RCC 7860 (cell line): Measurements from ENCODE around the gene SF3B2.
A peak's percentile ranks its signal among the peaks of the same experiment; 100 is the strongest.

ENCODE experiments used
- DNase-seq: peaks from one replicate; pipeline ENCODE4 v3.0.0-alpha.2; 2015; ENCODE audit warnings: low spot score
- FAIRE-seq: peaks from 2 replicates; lab custom pipeline; 2012; peaks lifted over from hg19 to GRCh38; lab: Jason Lieb, UNC

SF3B2 gene

DNA sequence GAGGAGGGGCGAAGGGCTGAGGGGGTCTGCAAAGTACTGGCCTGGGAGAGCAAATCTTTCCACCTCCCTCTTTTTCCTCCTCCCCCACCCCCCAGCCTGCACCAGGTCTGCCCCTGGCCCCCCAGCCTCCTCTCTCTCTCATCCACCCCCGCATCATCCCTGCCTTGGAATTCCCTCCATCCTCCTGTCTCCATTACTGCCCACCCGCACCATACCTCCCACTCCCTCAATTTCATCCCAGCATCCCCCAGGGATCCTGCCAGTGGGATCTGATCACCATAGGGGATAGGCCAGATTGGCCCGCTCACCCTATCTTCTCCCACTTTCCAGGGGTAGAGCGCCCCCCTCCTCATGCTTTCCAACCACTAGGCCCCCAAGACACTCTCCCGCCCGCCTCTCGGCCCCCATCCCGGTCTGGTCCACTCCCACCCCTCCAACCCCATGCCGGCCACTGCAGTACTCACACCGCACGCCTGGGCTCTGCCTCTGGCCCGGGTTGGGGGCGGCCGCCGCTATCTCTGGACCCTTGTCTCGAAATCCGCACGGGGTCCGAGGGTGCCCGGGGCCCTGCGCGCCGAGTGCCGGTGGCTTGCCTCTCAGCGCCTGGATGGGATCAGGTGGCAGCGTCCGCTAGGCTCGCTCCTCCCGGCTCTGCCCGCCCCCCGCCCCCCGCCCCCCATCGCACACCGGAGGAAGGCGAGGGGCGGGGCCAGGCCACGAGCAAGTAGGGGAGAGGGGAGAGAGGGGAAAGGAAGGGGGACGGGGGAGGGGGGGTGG is 3.4 kb upstream of the SF3B2 start, which contains the start of gene GAL3ST3:
Gene GAL3ST3, minus strand, starts transcription at position 615 of the 777 bp plus-strand sequence. CDS start 3,746 bp downstream, outside the sequence.
- FAIRE-seq, result no peak
- DNase-seq, result no peak

DNA sequence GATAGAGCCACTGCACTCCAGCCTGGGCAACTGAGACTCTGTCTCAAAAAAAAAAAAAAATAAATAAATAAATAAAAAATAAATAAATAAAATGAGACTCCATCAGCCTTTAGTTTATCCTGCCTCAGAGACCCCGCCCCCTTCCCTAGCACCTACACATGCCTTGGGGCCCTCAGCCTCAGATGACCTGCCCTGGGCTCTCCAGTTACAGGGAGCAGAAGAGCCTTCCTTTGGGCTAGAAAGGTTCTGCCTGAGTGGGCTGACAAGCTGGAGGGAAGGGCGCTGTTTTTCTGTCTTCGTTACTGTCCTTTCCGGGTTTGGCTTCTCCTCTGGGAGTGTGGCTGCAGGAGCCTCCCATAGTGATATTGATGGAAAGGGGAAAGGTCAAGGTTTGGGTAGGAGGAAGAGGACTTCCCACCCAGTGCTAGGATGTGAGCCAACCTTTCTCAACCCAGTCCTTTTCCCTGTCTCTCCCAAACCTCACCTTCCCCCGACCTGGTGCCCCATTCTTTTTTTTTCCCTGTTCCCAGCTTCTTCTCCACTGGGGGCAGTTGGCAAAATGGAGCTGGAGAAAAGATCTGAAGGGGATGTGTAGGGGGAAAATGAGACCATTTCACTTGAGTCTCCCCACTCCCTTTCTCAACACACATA is 1.5 kb upstream of the SF3B2 start:
- FAIRE-seq, result no peak
- no peak for DNase-seq

DNA sequence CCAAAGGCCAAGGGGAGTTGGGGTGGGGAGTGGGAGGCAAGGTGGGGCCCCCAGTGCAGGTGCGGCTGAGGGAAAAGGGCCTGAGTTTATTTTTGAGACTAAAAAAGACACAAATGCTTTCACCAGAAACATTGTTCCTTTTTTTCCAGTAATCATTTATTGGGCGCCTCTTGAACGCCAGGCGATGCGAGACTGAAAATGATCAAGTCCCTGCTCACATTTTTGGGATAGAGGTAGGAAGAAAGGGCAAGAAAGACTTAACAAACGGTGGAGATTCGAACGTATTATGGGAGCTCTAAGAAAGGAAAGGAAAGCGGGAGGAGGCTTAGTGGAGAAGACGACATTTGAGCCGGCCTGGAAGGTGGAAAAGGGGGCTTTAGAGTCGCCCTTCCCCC is 796 bp upstream of the SF3B2 start:
- FAIRE-seq, result no peak
- DNase-seq, result no peak

DNA sequence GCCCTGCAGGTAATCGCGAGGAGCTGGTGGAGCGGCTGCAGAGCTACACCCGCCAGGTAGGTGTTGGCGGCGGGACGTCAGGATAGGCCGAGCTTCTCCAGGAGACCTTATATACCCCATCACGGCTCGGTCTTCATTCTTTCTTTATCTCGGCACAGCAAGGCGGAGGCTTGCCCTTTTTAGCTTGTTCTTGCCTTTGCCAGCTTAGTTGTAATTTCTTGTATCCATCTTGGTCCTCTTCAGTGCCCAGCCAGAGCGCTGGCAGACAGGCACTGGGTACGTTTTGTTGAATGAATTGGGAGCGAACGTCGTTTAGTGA is 459 bp downstream of the SF3B2 start:
- no peak for FAIRE-seq
- no peak for DNase-seq

DNA sequence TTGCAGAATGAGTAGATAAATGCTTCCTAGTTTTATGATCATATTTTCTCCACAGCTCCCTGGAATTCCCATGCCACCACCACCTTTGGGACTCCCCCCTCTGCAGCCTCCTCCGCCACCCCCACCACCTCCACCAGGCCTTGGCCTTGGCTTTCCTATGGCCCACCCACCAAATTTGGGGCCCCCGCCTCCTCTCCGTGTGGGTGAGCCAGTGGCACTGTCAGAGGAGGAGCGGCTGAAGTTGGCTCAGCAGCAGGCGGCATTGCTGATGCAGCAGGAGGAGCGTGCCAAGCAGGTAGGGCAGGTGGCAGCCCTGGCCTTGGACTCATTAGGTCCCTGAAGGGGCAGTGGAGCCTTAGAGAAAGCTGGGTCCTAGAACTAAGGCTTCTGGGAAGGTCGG is 2.9 kb downstream of the SF3B2 start:
- no peak for DNase-seq
- FAIRE-seq, result no peak

DNA sequence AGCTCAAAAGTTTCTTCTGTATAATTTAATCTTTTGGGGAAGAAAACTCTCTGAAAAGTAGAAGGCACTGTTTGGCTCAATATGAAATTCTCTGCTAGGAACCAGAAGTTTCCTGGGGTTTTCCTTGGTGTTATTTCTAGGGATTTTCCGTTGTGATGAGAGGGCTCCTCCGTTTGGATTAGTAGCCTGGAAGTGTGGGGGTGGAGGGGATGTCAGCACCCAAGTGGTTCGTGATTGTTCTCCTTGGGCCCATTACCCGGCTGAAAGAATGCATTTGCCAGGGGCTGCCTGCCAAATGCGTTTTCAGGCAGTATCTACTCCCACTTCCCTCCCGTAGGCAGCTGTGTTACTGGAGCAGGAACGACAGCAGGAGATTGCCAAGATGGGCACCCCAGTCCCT is 4.3 kb downstream of the SF3B2 start:
- DNase-seq, result no peak
- no peak for FAIRE-seq

DNA sequence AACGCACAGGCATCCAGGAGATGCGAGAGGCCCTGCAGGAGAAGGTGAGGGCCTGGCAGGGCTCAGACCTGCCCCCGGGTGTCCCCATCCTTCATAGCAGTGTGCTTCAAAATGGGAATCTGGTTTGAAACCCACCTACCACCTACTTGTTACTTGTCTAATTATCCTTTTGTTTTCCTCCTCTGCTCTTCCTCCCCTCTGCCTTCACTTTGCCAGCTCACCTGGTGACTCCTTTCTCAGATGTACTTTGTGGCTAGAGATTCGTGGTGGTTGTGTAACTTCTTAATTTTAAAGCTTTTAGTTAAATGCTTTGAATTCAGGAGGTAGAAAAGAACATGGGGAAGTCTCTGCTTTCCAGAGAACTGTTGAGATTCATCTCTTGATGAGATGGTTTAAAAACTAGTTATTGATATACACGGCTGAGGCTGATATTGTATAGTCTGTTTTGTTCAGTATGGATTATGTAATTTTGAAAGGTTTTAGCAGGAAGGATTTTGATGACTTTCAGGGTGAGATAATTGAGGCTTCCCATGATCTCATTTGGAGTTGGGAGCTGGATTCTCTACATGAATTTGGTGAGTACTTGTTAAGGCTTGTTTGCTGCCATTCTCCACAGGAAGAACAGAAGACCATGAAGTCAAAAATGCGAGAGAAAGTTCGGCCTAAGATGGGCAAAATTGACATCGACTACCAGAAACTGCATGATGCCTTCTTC is 8.0 kb downstream of the SF3B2 start:
- DNase-seq (no peak), FAIRE-seq (no peak)

DNA sequence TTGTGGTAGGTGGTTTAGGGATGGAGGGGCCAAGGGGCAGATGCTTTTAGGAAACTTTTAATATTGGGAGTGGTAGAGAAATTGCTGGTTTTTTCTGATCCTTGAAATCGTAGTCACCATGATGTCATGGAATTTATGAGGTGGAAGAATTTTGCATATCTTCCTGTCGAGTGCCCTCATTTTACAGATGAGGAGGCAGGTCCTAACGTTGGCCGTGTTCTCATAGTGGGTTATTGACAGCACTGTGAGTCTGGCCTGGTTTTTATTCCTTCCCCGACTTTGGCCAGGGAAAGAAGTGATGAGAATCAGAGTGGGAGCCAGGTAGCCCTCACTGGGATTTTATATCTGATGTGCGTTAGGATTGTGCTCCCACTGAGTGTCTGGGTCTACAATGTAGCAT is 9.1 kb downstream of the SF3B2 start:
- FAIRE-seq (no peak), DNase-seq (no peak)

DNA sequence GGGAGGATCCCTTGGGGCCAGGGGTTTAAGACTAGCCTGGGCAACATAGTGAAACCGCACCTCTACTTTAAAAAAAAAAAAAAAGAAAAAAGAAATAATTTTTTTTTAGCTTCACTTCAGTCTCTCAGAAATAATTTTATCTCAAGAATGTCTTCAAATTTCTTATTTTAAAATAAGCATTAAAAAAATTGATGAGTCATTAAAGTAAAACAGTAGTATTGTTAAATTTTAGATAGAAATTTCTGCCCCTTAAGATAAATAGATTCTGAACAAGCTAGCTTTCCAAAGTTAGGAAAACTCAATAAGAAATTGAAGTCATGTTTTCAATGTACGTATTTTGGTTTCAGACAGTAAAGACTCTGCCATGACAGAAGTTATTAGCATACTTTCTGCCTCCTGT is 10.2 kb downstream of the SF3B2 start:
- FAIRE-seq (no peak), DNase-seq (no peak)

DNA sequence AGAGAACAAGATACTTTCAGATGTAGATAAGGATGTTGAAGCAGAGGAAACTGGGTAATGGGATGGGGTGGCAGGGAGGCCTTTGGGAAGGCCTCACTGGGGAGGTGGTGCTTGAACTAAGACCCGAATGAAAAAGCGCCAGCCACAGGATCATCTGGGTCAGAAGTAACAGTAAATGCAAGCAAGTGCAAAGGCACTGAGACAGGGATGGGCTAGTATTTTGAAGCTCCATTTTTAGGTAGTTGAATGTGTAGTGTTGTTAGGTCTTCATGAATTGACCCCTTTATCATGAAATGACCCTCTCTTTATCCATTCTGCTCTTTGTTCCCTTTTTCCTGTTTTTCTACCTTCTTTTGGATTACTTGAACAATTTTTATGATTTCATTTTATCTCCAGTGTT is 11.7 kb downstream of the SF3B2 start:
- no peak for DNase-seq

DNA sequence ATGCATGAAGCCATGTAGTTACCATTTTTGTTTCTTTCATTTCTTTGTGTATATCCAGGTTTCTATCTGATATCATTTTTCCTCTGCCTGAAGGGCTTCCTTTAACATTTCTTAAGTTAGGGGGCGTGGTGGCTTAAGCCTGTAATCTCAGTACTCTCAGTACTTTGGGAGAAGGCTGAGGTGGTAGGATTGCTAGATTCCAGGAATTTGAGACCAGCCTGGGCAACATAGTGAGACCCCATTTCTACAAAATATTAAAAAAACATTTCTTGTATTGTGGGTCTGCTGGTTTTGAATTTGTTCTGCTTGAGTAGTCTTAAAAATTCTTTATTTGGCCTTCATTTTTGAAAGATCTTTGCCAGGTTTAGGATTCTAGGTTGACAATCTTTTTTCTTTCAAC is 12.4 kb downstream of the SF3B2 start:
- DNase-seq (no peak), FAIRE-seq (no peak)

More for the DNA sequence above, 11.7 kb downstream of the SF3B2 start:
- FAIRE-seq, result no peak

DNA sequence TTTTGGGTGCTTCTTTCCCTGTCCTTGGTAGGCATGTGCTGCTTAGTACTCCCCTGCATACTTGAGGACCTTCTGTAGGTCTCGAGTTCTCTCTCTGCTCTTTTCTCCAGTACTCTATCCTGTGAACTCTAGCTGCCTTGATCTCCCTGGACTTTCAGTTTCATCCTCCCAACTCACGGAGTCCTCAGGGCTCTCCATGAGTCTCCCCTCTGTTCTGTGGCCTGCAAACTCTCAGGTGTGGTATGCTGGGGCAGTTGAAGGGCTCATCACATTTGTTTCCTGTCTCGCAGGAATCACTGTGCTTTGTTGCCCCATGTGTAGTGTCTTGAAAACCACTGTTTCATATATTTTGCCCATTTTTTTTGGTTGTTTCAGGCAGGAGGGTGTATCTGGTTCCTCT is 14.6 kb downstream of the SF3B2 start:
- FAIRE-seq (no peak), DNase-seq (no peak)

DNA sequence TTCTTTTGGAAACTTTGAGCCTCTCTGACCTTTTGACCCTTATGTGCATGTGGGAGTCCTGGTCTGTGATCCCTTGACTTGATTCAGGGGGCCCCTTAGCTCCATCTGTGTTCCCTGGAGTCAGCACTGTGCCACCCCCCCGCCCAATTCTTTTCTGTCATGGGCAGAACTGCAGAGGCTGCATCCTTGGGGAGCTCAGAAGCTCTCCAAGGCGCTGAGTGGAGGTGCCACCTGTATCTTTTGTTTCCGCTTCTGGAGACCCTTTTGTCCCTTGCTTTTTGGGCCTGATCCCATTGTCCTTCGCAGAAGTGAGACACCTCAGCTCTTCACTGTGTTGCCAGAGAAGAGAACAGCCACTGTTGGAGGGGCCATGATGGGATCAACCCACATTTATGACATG is 15.5 kb downstream of the SF3B2 start:
- FAIRE-seq (no peak), DNase-seq (no peak)

DNA sequence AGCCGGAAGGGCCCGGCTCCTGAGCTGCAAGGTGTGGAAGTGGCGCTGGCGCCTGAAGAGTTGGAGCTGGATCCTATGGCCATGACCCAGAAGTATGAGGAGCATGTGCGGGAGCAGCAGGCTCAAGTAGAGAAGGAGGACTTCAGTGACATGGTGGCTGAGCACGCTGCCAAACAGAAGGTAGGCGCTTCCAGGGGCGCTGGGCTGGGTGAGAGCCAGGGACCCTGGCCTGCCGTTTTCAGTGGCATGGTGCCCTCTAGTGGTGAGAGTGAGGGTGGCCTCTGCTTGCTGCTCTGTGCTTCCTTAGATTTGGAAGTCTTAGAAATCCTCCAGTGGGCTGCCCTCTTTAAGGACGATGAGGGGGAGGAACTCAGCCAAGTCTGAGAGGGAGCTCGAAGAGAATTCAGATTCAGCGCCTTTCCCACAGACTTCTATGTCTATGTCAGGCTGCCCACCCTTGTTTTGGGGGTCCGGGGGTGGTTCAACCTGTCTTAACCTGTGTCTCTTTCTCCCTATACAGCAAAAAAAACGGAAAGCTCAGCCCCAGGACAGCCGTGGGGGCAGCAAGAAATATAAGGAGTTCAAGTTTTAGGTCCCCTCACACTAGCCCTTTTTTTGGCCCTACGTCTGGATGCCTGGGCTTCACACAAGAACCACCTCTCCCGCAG is 16.1 kb downstream of the SF3B2 start:
- no peak for FAIRE-seq
- DNase-seq, result peak; percentile 49

DNA sequence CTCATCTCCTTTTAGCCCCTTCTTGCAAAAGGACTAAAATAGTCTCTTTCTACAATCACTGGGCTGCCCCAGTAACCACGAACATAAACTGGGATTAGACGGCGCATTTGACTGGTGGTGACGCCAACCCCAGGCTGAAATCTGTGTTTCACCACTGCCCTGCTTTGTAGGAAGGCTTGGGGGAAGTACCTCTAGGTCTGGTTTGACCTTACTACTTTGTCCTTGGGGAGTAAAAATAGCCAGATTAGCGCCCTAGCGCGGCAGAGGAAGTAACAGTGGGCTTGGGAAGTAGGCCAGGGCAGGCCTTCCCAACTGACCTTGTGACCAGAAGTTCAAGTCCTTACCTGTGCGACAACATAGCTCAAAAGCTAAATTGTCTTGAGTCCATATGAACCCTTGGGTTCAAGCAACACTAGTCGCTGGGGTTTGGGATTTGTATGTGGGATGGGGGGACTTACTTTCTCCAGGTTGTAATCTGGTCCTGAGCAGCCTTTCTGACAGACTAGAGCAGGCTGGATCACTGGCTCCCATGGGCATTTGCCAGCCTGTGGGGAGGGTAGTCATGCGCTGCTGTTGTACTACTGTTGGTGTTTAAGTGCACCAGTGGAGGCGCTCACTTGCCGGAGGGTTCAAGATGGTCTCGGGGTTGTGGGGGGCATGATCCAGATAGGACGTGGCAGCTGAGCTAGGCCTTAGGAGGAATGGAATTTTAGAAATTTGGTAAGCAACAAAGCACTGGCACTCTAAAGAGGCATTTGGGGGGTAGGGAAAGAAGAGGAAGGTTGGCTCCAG is 17.0 kb downstream of the SF3B2 start:
- FAIRE-seq (no peak), DNase-seq (no peak)

DNA sequence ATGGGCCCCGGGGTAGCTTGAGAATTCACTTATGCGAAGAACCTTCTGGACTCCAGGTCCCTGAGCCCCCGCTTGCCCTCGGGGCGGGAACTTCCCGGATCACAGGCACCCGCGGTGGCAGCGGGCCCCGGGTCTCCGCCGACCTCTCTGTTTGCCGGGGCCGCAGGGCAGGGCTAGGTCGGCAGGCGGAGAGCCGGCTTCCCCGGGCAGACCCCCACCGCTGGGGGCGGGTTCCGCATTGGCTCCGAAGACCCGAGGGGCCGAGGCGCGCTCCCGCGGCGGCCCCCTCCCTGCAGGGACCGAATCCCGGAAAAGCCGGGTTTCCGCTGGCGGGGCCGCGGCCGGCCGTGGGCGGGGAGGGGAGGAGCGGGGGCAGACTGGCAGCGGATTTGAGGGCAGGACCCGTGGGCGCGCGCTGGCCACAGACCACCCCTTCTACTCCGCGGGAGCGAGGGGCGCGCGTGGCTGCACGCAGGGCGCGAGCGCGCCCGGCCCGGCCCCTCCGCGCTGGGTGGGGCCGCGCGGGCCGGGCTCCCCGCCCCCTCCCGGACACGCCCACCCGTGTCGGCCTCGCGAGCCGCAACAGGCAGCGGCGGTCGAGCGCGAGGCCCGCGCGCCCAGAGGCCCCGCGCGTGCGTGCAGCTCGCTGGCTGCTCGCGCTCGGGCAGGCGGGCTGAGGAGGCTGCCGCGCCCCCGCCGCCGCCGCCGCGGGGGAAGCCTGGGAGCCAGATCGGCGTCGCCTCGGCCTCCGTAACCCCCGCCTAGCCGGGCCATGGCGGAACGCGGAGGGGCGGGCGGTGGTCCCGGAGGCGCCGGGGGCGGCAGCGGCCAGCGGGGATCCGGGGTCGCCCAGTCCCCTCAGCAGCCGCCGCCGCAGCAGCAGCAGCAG is 17.8 kb downstream of the SF3B2 start, which contains the start of gene PACS1:
Gene PACS1, plus strand, starts transcription at position 558 of the 889 bp plus-strand sequence. Its CDS starts 215 bp downstream, at position 773.
- FAIRE-seq (no peak), DNase-seq (peak; percentile 50)

DNA sequence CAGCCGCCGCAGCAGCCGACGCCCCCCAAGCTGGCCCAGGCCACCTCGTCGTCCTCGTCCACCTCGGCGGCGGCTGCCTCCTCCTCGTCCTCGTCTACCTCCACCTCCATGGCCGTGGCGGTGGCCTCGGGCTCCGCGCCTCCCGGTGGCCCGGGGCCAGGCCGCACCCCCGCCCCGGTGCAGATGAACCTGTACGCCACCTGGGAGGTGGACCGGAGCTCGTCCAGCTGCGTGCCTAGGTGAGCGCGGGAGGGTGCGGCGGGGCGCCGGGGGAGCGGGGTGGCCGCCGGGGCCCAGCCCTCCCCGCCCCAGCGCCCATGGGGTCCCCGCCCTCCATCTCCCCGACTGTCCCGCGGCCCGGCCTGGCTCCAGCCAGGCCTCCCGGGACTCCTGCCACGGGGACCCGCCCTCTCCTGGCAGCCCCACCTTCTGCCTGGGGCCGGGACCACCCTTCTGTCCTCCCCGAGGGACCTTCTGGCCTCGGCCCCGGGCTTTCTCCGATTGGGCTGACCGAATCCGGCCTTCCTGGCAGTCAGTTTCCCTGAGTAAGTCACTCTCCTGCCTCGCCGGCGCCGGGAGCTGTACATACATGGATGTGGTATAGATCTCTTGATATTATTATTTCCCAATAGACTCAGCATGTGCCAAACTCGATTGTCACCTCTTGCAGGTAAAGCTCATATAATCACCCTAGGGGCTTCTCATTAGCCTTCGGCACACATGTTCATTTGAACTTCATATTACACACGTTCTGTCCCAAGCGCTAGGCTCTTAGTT is 18.6 kb downstream of the SF3B2 start:
- no peak for FAIRE-seq
- DNase-seq, result no peak

DNA sequence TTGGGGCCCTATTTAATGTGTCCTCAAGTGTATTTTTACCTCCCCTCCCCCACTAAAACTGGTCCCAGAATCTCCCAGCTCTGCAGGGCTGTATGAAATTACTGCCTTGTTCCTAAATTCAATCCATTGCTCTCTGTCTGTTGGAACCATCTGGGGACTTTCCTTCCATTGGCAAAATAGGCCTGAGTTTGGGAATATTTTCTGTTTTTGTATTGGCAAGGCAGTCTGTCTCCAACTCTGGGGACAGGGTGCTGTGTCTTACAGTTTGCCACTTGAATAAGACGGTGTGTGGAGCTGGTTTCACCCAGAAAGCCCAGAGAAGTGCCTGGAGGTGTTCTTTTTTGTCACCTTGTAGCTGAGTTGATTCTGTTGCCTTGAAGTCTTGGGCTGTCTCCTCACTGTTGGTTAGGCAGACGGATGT is 19.2 kb downstream of the SF3B2 start:
- DNase-seq (no peak), FAIRE-seq (no peak)

DNA sequence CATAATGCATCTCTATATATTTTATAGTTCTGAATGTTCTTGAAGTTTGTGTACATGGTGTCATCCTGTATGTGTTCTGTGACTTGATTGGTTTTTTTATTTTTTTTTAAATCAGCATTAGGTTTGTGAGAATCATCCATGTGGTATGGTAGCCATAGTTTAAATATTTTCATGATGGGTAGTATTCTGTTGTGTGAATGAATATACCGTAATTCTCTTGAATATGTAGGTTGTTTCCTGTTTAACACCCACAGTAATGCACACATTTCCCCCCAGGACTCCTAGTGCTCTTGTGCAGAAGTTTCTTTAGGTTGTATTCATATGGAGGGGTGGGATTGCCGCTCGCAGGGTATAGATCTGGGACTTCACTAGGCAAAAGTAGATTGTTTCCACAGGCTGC is 19.9 kb downstream of the SF3B2 start:
- no peak for DNase-seq
- FAIRE-seq, result no peak
